HG02973 (cell line): ENCODE data around the gene NXPH3.

ENCODE experiments used
- ATAC-seq: cut with Tn5 transposase; IDR thresholded peaks from one replicate; pipeline ENCODE4 v1.9.1; 2021; ENCODE audit warnings: moderate library complexity; ENCODE audit not compliant: unreplicated experiment

NXPH3 gene

GRCh38 chr17:49574945-49575678 lies 559 bp upstream of the NXPH3 start:
- no peak for ATAC-seq

- no peak for ATAC-seq
Observed at GRCh38 chr17:49576088-49576916, 631 bp downstream of the NXPH3 start.

- ATAC-seq, result no peak
Observed at GRCh38 chr17:49576917-49577649, 1.4 kb downstream of the NXPH3 start.

DNA sequence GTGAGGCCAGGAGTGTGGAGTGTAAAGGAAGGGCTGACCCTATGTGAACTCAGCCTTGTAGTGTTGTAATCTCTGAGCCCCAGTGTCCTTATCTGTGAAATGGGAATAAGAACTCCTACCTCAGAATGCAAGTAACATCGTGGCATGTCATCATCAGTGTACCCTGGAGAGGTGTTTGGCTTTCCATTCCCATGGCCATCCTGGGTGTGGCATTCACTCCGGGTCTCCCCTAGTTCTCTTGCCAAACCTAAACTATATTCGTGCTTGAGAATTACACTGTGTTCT lies 1.9 kb downstream of the NXPH3 start:
- no peak for ATAC-seq

DNA sequence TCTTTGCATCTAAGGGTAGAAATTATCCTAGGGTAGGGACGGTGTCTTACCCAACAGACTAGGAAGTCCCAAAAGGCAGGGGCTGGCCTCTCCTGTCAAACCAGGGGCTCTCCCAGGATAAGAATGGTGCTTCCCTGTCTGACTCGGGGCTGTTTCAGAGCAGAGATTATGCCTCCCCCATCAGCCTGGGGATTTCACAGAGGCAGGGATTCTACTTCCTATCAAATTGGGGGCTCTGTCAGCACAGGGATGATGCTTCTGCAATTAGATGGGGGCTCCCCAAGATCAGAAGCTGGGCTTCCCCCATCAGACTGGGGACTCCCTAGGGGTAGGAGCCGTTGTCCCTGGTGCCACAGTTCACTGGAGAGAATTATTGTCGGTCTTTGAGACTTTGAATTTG lies 2.3 kb downstream of the NXPH3 start:
- no peak for ATAC-seq

GRCh38 chr17:49578414-49578813 lies 2.7 kb downstream of the NXPH3 start:
- ATAC-seq, result no peak

GRCh38 chr17:49578952-49579500 lies 3.4 kb downstream of the NXPH3 start:
- ATAC-seq, result no peak

DNA sequence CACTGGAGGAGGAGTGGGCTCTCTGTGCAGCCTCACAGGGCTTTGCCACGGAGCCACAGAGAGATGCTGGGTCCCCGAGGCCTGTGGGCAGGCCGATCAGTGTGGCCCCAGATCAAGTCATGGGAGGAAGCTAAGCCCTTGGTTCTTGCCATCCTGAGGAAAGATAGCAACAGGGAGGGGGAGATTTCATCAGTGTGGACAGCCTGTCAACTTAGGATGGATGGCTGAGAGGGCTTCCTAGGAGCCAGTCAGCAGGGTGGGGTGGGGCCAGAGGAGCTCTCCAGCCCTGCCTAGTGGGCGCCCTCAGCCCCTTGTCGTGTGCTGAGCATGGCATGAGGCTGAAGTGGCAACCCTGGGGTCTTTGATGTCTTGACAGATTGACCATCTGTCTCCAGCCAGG lies 3.9 kb downstream of the NXPH3 start:
- ATAC-seq, result no peak

GRCh38 chr17:49580055-49580721 lies 4.5 kb downstream of the NXPH3 start:
- ATAC-seq, result no peak

DNA sequence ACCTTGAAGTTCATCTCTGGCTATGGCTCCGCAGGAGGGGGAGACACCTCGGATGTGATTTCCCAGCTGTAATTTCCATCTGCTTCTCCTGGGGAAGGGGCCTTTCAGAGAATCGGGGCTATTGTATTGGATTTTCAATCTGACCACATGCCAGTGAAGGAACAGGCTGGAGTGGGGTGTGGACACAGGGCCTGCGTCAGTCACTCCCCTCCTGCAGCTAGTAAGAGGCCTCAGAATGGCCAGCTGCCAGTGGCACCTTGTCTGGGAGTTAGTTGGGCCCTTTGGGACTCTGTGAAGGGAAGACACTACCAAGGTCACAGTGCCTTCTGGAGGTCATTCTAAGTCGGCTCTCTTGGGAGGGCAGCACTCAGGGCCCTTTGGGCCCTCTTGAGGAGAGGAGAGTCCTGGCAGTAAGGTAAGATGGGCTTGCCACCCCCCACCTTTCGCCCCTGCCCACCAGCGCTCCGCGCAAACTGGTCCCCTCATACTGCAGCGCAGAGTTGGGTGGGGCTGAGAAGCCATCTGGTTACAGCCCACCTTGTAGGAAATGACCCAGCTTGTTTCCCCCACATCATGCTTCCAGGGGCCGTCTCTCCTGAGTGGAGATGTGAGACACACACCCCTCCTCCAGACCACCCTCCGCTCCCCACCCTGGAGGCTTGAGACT lies 5.4 kb downstream of the NXPH3 start:
- no peak for ATAC-seq

GRCh38 chr17:49581648-49581998 lies 6.0 kb downstream of the NXPH3 start:
- no peak for ATAC-seq

GRCh38 chr17:49582055-49582722 lies 6.5 kb downstream of the NXPH3 start:
- ATAC-seq, result no peak

DNA sequence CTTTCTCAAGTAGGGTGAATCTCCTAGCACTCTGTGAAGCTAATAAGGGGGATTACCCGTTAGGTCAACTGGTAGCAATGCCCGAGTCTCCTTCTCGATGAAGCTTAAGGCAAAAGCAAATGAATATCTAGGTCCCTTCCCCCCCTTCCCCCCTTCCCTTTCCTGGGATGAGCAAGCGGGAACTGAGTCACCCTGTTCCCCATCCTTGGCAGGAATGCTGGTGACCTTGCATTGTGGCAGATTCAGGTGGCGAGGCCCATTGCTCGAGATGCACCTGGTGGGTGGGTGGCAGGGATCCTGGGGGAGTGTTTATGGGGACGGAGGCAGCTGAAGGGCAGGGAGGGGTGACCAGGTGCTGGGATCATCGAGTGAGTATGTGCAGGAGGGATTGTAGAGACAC lies 7.1 kb downstream of the NXPH3 start:
- no peak for ATAC-seq

DNA sequence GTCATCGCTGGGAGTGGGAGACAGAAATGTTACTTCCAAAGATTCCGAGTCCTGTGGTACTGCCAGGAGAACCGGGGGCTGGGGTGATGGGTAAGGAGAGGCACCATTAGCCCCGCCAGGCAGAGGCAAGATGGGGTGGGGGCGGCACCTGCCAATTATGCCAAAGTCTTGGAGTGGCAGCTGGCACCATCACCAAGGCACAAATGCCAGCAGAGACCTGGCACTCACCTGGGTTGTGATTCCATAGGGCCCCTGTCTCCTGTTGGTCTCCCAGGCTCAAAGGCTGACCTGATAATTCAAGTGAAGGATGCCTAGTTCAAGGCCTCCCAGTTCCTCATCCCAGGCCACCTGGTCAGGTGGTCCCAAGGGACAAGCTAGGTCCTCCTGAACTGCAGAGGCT lies 7.6 kb downstream of the NXPH3 start:
- ATAC-seq, result no peak

DNA sequence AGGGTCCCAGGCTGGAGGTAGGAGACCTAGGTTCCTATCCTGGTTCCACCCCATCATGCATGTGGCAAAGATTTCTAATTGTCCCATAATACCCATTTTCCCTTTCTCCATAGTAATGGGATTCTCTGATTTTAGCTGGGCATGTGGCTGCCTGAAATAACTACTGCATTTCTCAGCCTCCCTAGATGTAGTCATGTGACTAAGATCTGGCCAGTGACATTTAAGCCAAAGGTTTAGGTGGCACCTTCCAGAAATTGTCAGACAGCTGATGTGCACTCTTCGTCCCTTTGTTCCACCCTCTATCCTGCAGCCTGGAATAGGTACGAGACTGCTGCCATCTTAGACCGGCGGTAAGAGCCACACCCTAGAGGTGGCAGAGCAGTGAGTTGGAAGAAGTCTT lies 8.2 kb downstream of the NXPH3 start:
- ATAC-seq, result no peak

GRCh38 chr17:49585422-49586027 lies 9.9 kb downstream of the NXPH3 start:
- no peak for ATAC-seq

DNA sequence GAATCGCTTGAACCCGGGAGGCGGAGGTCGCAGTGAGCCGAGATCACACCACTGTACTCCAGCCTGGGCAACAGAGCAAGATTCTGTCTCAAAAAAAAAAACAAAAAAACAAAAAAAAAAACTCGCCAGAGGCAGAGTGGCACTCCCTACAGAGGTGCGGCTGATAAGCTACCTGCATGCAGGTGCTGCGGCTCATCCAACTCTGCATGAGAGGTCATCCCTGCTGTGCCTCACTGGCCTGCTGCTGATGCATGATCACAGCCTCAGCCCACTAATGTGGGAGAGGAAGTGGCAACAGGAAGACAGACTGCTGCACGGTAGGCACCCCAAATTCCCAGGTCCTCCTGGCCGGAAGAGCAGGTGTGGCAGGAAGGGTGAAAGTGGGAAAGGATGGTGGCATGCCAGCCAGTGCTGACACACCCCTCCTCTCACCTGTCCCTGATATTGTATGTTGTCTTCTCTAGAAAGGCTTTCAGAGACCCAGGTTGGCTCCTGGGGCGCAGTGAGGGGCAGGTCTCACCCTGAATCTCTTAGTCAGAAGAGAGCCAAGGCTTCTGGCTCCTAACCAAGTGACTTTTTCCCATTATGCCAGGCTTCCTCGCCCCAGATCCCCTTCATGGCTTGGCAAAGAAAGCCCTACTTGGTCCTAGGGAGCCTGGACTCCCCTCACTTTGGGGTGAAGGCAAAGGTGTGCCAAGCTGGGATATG lies 11.8 kb downstream of the NXPH3 start:
- ATAC-seq, result no peak

DNA sequence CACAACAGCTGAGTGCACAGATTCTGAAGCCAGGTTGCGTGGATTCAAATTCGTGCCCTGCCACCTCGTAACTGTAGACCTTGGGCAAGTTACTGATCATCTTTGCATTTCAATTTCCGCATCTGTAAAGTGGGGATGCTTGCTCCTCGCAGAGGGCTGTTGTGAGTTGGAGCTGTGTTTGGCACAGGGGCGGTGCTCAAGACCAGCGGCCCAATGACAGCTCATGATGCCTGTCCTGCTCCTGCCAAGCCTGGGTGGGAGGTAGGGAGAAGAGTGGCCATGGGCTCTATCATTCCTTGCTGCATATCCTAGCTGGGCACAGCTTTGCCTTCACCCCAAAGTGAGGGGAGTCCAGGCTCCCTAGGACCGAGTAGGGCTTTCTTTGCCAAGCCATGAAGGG lies 12.6 kb downstream of the NXPH3 start:
- ATAC-seq, result no peak
